OCI-LY1 (cell line): ENCODE measurements around the gene ZNF827.

Experiments used
- H2AFZ ChIP-seq: fragments of 200-600 bp; sonication (generic), shearing (Covaris generic); 2 replicates; pipeline ENCODE4 v1.6.0; 2014; ENCODE audit warnings: antibody characterized with exemption, mild to moderate bottlenecking, low read length
- H3F3A ChIP-seq: fragments of 200-600 bp; sonication (generic), shearing (Covaris generic); 2 replicates; pipeline ENCODE4 v1.6.0; 2014; ENCODE audit warnings: mild to moderate bottlenecking, antibody characterized with exemption, low read length, moderate library complexity; ENCODE audit not compliant: insufficient read depth
- H3K27ac ChIP-seq: fragments of 200-600 bp; sonication (generic); 2 replicates; pipeline ENCODE4 v1.5.1; 2014; ENCODE audit warnings: low read length, mixed run types, mild to moderate bottlenecking, low read depth; ENCODE audit not compliant: poor library complexity, severe bottlenecking
- H3K27me3 ChIP-seq: fragments of 200-600 bp; sonication (generic); 2 replicates; pipeline ENCODE4 v1.6.0; 2014; ENCODE audit warnings: antibody characterized with exemption, mild to moderate bottlenecking, low read length, moderate library complexity; ENCODE audit not compliant: insufficient read depth
- H3K36me3 ChIP-seq: fragments of 200-600 bp; sonication (generic); 2 replicates; pipeline ENCODE4 v1.6.1; 2014; ENCODE audit warnings: mild to moderate bottlenecking, antibody characterized with exemption, low read length, moderate library complexity, mixed read lengths; ENCODE audit not compliant: insufficient read depth
- H3K4me1 ChIP-seq: fragments of 200-600 bp; sonication (generic); 2 replicates; pipeline ENCODE4 v1.5.1; 2014; ENCODE audit warnings: mild to moderate bottlenecking, low read length, moderate library complexity; ENCODE audit not compliant: insufficient read depth, severe bottlenecking
- H3K4me2 ChIP-seq: fragments of 200-600 bp; sonication (generic), shearing (Covaris generic); 2 replicates; pipeline ENCODE4 v1.6.1; 2014; ENCODE audit warnings: low read length
- H3K4me3 ChIP-seq: fragments of 200-600 bp; sonication (generic); 2 replicates; pipeline ENCODE4 v1.5.1; 2014; ENCODE audit warnings: low read length, low read depth, mild to moderate bottlenecking, mixed read lengths; ENCODE audit not compliant: poor library complexity, severe bottlenecking
- H3K79me2 ChIP-seq: fragments of 200-600 bp; shearing (Covaris generic); 2 replicates; pipeline ENCODE4 v1.6.1; 2016; ENCODE audit warnings: mixed run types, low read length, mixed read lengths; ENCODE audit not compliant: insufficient read depth
- H3K9ac ChIP-seq: fragments of 200-600 bp; sonication (generic), shearing (Covaris generic); 2 replicates; pipeline ENCODE4 v1.6.1; 2014; ENCODE audit warnings: mild to moderate bottlenecking, low read length, mixed read lengths
- H3K9me2 ChIP-seq: fragments of 200-600 bp; sonication (generic), shearing (Covaris generic); 2 replicates; pipeline ENCODE4 v1.6.1; 2014; ENCODE audit warnings: low read depth, mild to moderate bottlenecking, low read length, mixed read lengths
- H3K9me3 ChIP-seq: fragments of 200-600 bp; shearing (Covaris generic); 2 replicates; pipeline ENCODE4 v1.6.1; 2014; ENCODE audit warnings: low read length, mixed read lengths
- H4K20me1 ChIP-seq: fragments of 200-600 bp; sonication (generic), shearing (Covaris generic); 2 replicates; pipeline ENCODE4 v1.6.0; 2016; ENCODE audit warnings: mild to moderate bottlenecking, low read length; ENCODE audit not compliant: insufficient read depth
- CTCF ChIP-seq: fragments of 200-600 bp; sonication (generic), shearing (Covaris generic); IDR thresholded peaks from 2 replicates; pipeline ENCODE4 v1.5.1; 2017; ENCODE audit warnings: mild to moderate bottlenecking, antibody characterized with exemption, low read length, moderate library complexity, mixed read lengths
- EZH2 ChIP-seq: fragments of 200-600 bp; sonication (generic), shearing (Covaris generic); IDR thresholded peaks from 2 replicates; pipeline ENCODE4 v1.8.0; 2017; ENCODE audit warnings: borderline replicate concordance, mixed run types, mild to moderate bottlenecking, antibody characterized with exemption, low read length, moderate library complexity, mixed read lengths

Gene ZNF827

GRCh38 chr4:145766273-145766672 is 172.3 kb downstream of the ZNF827 start:
- Histone ChIP-seq H3K4me1 (no peaks in the 10 kb centered on the region), H2AFZ (no peak overlapping the region), H3K9me2 (no peaks in the 10 kb centered on the region), H3K27me3 (no peaks in the 10 kb centered on the region), H3K79me2 (no peaks in the 10 kb centered on the region), H3K4me2 (no peak overlapping the region), H3K4me3 (no peak overlapping the region), H3K27ac (no peak overlapping the region), H3F3A (no peaks in the 10 kb centered on the region), H3K9ac (no peak overlapping the region), H4K20me1 (no peaks in the 10 kb centered on the region), H3K36me3 (peaks cover 79% of the 10 kb centered on the region), H3K9me3 (no peaks in the 10 kb centered on the region)
- TF ChIP-seq EZH2 = no peak
- no peak for TF ChIP-seq CTCF

GRCh38 chr4:145763399-145763798 is 175.2 kb downstream of the ZNF827 start:
- Histone ChIP-seq H2AFZ (no peak overlapping the region), H3K9me2 (no peaks in the 10 kb centered on the region), H3K4me1 (no peaks in the 10 kb centered on the region), H3K27ac (no peak overlapping the region), H3F3A (no peaks in the 10 kb centered on the region), H3K9me3 (no peaks in the 10 kb centered on the region), H3K27me3 (no peaks in the 10 kb centered on the region), H3K36me3 (peaks cover 84% of the 10 kb centered on the region), H3K79me2 (no peaks in the 10 kb centered on the region), H4K20me1 (no peaks in the 10 kb centered on the region), H3K4me3 (no peak overlapping the region), H3K4me2 (no peak overlapping the region), H3K9ac (no peak overlapping the region)
- TF ChIP-seq EZH2 (no peak), CTCF (no peak)

GRCh38 chr4:145762719-145763118 is 175.9 kb downstream of the ZNF827 start:
- H4K20me1 ChIP-seq = no peaks in the 10 kb centered on the region
- no peaks in the 10 kb centered on the region for H3K9me3 ChIP-seq
- no peak overlapping the region for H3K27ac ChIP-seq
- H3F3A ChIP-seq = no peaks in the 10 kb centered on the region
- peaks cover 79% of the 10 kb centered on the region for H3K36me3 ChIP-seq
- no peaks in the 10 kb centered on the region for H3K9me2 ChIP-seq
- no peaks in the 10 kb centered on the region for H3K27me3 ChIP-seq
- H2AFZ ChIP-seq = no peak overlapping the region
- no peaks in the 10 kb centered on the region for H3K79me2 ChIP-seq
- no peak overlapping the region for H3K4me2 ChIP-seq
- H3K4me3 ChIP-seq = no peak overlapping the region
- TF ChIP-seq EZH2 = no peak
- no peak for TF ChIP-seq CTCF
- no peaks in the 10 kb centered on the region for H3K4me1 ChIP-seq
- H3K9ac ChIP-seq = no peak overlapping the region
